B cell (primary cell): Measurements from ENCODE around the gene PIK3IP1. TPM values are rescaled to one million over a fixed set of nuclear protein-coding genes. Genes with fewer than 3 reads are reported as not detected.

ENCODE experiments used
- ATAC-seq: fragments of 200-7000 bp; cut with Tn5 transposase; one replicate; pipeline ENCODE4 v1.10.0; 2021; ENCODE audit warnings: low read depth, mild to moderate bottlenecking, moderate number of reproducible peaks, moderate library complexity
- CTCF ChIA-PET: fragments of 350-600 bp; sonication (Branson Sonifier 250); formaldehyde crosslinking; loops from one replicate; lab custom pipeline; 2021; ENCODE audit warnings: antibody characterized with exemption, inconsistent platforms; lab: Charles Lee
- POLR2A ChIA-PET: fragments of 350-600 bp; sonication (Branson Sonifier 250); formaldehyde crosslinking; loops from one replicate; lab custom pipeline; 2021; ENCODE audit warnings: antibody characterized with exemption; lab: Charles Lee
- DNase-seq: peaks from one replicate; pipeline ENCODE4 v3.0.0; 2013
- H2AFZ ChIP-seq: 2 replicates; pipeline ENCODE4 v1.6.1; 2012; ENCODE audit warnings: mild to moderate bottlenecking, low read depth, low read length; ENCODE audit not compliant: insufficient read depth, poor library complexity, severe bottlenecking
- H3K27ac ChIP-seq, 2 donors: 1 replicate in 1 of 2; 2 replicates in 1 of 2; pipeline ENCODE4 v1.5.1; 2012 to 2013; ENCODE audit warnings: low read length in 2 of 2, mild to moderate bottlenecking in 2 of 2, moderate library complexity in 1 of 2
- H3K27me3 ChIP-seq, 4 experiments: fragments of 200-600 bp in 1 of 4; sonication (generic) in 1 of 4; replicated peaks in 1 of 4; 1 replicate in 2 of 4; 2 replicates in 2 of 4; pipeline versions ENCODE4 v1.6.1 to v1.7.0; 2013 to 2016; ENCODE audit warnings: low read length in 3 of 4, mild to moderate bottlenecking in 2 of 4, mixed read lengths in 1 of 4, moderate library complexity in 1 of 4; ENCODE audit not compliant: insufficient read depth in 4 of 4, control insufficient read depth in 3 of 4; ENCODE audit errors: control extremely low read depth in 1 of 4
- H3K36me3 ChIP-seq, 2 experiments: replicated peaks in 1 of 2; 1 replicate in 1 of 2; 2 replicates in 1 of 2; pipeline versions ENCODE4 v1.6.1 to v1.7.1; 2013; ENCODE audit warnings: low read length in 1 of 2; ENCODE audit not compliant: insufficient read depth in 2 of 2, control insufficient read depth in 1 of 2; ENCODE audit errors: control extremely low read depth in 1 of 2, extremely low read depth in 1 of 2
- H3K4me1 ChIP-seq, 2 donors: fragments of 200-600 bp in 1 of 2; sonication (generic) in 1 of 2; 1 replicate in 1 of 2; 2 replicates in 1 of 2; pipeline versions ENCODE4 v1.5.1 to v1.6.1; 2013 to 2017; ENCODE audit warnings: low read length in 2 of 2; ENCODE audit not compliant: control insufficient read depth in 2 of 2, insufficient read depth in 2 of 2
- H3K4me2 ChIP-seq: replicated peaks from 2 replicates; pipeline ENCODE3; 2012; ENCODE audit warnings: mild to moderate bottlenecking, low read depth, low read length; ENCODE audit not compliant: poor library complexity, severe bottlenecking
- H3K4me3 ChIP-seq, 5 experiments: fragments of 200-600 bp in 1 of 5; sonication (generic) in 1 of 5; 1 replicate in 3 of 5; 2 replicates in 2 of 5; pipeline versions ENCODE4 v1.5.1 to v1.7.0; 2011 to 2016; ENCODE audit warnings: low read length in 4 of 5, mild to moderate bottlenecking in 4 of 5, low read depth in 2 of 5, control low read depth in 1 of 5, moderate library complexity in 1 of 5; ENCODE audit not compliant: insufficient read depth in 1 of 5; ENCODE audit errors: control extremely low read depth in 1 of 5, extremely low read depth in 1 of 5
- H3K79me2 ChIP-seq: fragments of 200-600 bp; sonication (generic); one replicate; pipeline ENCODE4 v1.6.0; 2016; ENCODE audit warnings: low read length; ENCODE audit not compliant: control insufficient read depth, insufficient read depth
- H3K9ac ChIP-seq: fragments of 200-600 bp; sonication (generic); 2 replicates; pipeline ENCODE4 v1.6.1; 2017; ENCODE audit warnings: mild to moderate bottlenecking, low read length, moderate library complexity
- H3K9me3 ChIP-seq, 3 donors: one replicate each; pipeline versions ENCODE4 v1.6.1 to v1.7.1; 2013; ENCODE audit warnings: low read length in 2 of 3; ENCODE audit not compliant: control insufficient read depth in 2 of 3, insufficient read depth in 1 of 3; ENCODE audit errors: control extremely low read depth in 1 of 3
- H4K20me1 ChIP-seq: 2 replicates; pipeline ENCODE4 v1.6.0; 2012; ENCODE audit warnings: mild to moderate bottlenecking, low read length; ENCODE audit not compliant: insufficient read depth, control insufficient read depth, poor library complexity, severe bottlenecking
- H3K27ac Mint-ChIP-seq: one replicate; pipeline ENCODE4 v1.8.0; 2021; ENCODE audit warnings: mixed read lengths
- H3K27me3 Mint-ChIP-seq: one replicate; pipeline ENCODE4 v1.8.0; 2021; ENCODE audit warnings: mixed read lengths
- H3K4me1 Mint-ChIP-seq: one replicate; pipeline ENCODE4 v1.8.0; 2021; ENCODE audit warnings: mixed read lengths
- H3K4me3 Mint-ChIP-seq: one replicate; pipeline ENCODE4 v1.8.0; 2021; ENCODE audit warnings: mixed read lengths
- H3K9me3 Mint-ChIP-seq: one replicate; pipeline ENCODE4 v1.8.0; 2022; ENCODE audit warnings: mixed read lengths; ENCODE audit not compliant: insufficient read depth
- CTCF ChIP-seq: fragments of 200-600 bp; IDR thresholded peaks from one replicate; pipeline ENCODE4 v1.8.0; 2022; ENCODE audit warnings: antibody characterized with exemption, mild to moderate bottlenecking
- EZH2 ChIP-seq: IDR thresholded peaks from 2 replicates; pipeline ENCODE4 v1.6.1; 2012; ENCODE audit warnings: borderline replicate concordance, low read depth, mild to moderate bottlenecking, moderate library complexity, low read length; ENCODE audit not compliant: insufficient read depth, poor library complexity, severe bottlenecking
- WGBS: methylation state at CpG from one replicate; pipeline ENCODE4 v1.1.5; 2013; ENCODE audit warnings: missing lambda C conversion rate; ENCODE audit not compliant: insufficient coverage; 5-methylcytosine and 5-hydroxymethylcytosine counted together
- intact Hi-C: fragments of 100-400 bp; cut with micrococcal nuclease; formaldehyde crosslinking; loops from one replicate; pipeline ENCODE4 v1.10.0; 2022
- polyA plus RNA-seq: library from polyadenylated mRNA; depleted of rRNA; stranded (reverse); fragments of >200 nt; gene quantifications from 2 replicates; pipeline ENCODE4 v1.2.3, GENCODE V29; 2012
- total RNA-seq, 2 donors: library from RNA; stranded (reverse); fragments of 120-200 nt in 1 of 2; gene quantifications; 1 replicate in 1 of 2; 2 replicates in 1 of 2; pipeline versions ENCODE4 v1.2.3 to v1.2.4, GENCODE V29; 2013 to 2022

Gene PIK3IP1
- total and polyA plus RNA-seq, 2 donors (not counting 1 experiment from before 2014, with no cell fraction given) = 89.8 to 92.9 TPM

- 98% methylated on average over 13 of the region's 13 CpGs for WGBS
- POLR2A ChIA-PET = no interaction called here
- Histone ChIP-seq H4K20me1 (no peaks in the 10 kb centered on the region), H3K79me2 (no peaks in the 10 kb centered on the region), H3K4me3 (no peak overlapping the region), H3K27me3 (no peaks in the 10 kb centered on the region), H3K27ac (no peak overlapping the region), H3K4me2 (no peak overlapping the region), H3K9me3 (no peaks in the 10 kb centered on the region), H2AFZ (no peak overlapping the region), H3K36me3 (peaks cover 6 to 51% of the 10 kb centered on the region in 2 experiments), H3K9ac (no peak overlapping the region), H3K4me1 (no peaks in the 10 kb centered on the region)
- H3K27ac Mint-ChIP-seq = no peak overlapping the region
- no peaks in the 10 kb centered on the region for H3K4me1 Mint-ChIP-seq
- no peak for DNase-seq
- CTCF ChIA-PET = no interaction called here
- no peaks in the 10 kb centered on the region for H3K27me3 Mint-ChIP-seq
- ATAC-seq = no peak
- no peak overlapping the region for H3K4me3 Mint-ChIP-seq
- H3K9me3 Mint-ChIP-seq = no peaks in the 10 kb centered on the region
- intact Hi-C loops = no loop called here
- no peak for TF ChIP-seq EZH2
- TF ChIP-seq CTCF = no peak
Measured at GRCh38 chr22:31262312-31263133, 29.8 kb downstream of the PIK3IP1 start.

GRCh38 chr22:31260474-31260856 is 31.8 kb downstream of the PIK3IP1 start:
- intact Hi-C loops = no loop called here
- ChIA-PET POLR2A (no interaction called here), CTCF (interaction anchor here (0.6 kb wide), 1 partner anchor 43 kb away, joined by 4 read pairs; no protein-coding TSS in a partner anchor)
- H3K9me3 ChIP-seq = no peaks in the 10 kb centered on the region
- no peak overlapping the region for H3K27ac Mint-ChIP-seq
- peaks cover 2% of the 10 kb centered on the region for H3K4me1 Mint-ChIP-seq
- H3K9me3 Mint-ChIP-seq = no peaks in the 10 kb centered on the region
- no peak overlapping the region for H3K9ac ChIP-seq
- no peaks in the 10 kb centered on the region for H4K20me1 ChIP-seq
- H3K27me3 Mint-ChIP-seq = no peaks in the 10 kb centered on the region
- H2AFZ ChIP-seq = no peak overlapping the region
- ATAC-seq (no peak), DNase-seq (no peak)
- no peak overlapping the region for H3K27ac ChIP-seq
- H3K27me3 ChIP-seq = no peaks in the 10 kb centered on the region
- H3K79me2 ChIP-seq = no peaks in the 10 kb centered on the region
- no peak overlapping the region for H3K4me3 Mint-ChIP-seq
- H3K4me2 ChIP-seq = no peak overlapping the region
- peaks cover 6 to 37% of the 10 kb centered on the region in 2 experiments for H3K36me3 ChIP-seq
- H3K4me3 ChIP-seq = no peak overlapping the region
- WGBS = 90% methylated on average over 1 of the region's 3 CpGs
- no peak for TF ChIP-seq CTCF
- no peak for TF ChIP-seq EZH2
- no peaks in the 10 kb centered on the region for H3K4me1 ChIP-seq
